B cell (primary cell): ENCODE results near the gene KLF3. TPM values are rescaled to one million over a fixed set of nuclear protein-coding genes. Genes with fewer than 3 reads are reported as not detected.

ENCODE experiments used
- ATAC-seq: fragments of 200-7000 bp; cut with Tn5 transposase; one replicate; pipeline ENCODE4 v1.10.0; 2021; ENCODE audit warnings: low read depth, mild to moderate bottlenecking, moderate number of reproducible peaks, moderate library complexity
- CTCF ChIA-PET: fragments of 350-600 bp; sonication (Branson Sonifier 250); formaldehyde crosslinking; loops from one replicate; lab custom pipeline; 2021; ENCODE audit warnings: antibody characterized with exemption, inconsistent platforms; lab: Charles Lee
- POLR2A ChIA-PET: fragments of 350-600 bp; sonication (Branson Sonifier 250); formaldehyde crosslinking; loops from one replicate; lab custom pipeline; 2021; ENCODE audit warnings: antibody characterized with exemption; lab: Charles Lee
- DNase-seq: peaks from one replicate; pipeline ENCODE4 v3.0.0; 2013
- H2AFZ ChIP-seq: 2 replicates; pipeline ENCODE4 v1.6.1; 2012; ENCODE audit warnings: mild to moderate bottlenecking, low read depth, low read length; ENCODE audit not compliant: insufficient read depth, poor library complexity, severe bottlenecking
- H3K27ac ChIP-seq, 2 donors: 1 replicate in 1 of 2; 2 replicates in 1 of 2; pipeline ENCODE4 v1.5.1; 2012 to 2013; ENCODE audit warnings: low read length in 2 of 2, mild to moderate bottlenecking in 2 of 2, moderate library complexity in 1 of 2
- H3K27me3 ChIP-seq, 4 experiments: fragments of 200-600 bp in 1 of 4; sonication (generic) in 1 of 4; replicated peaks in 1 of 4; 1 replicate in 2 of 4; 2 replicates in 2 of 4; pipeline versions ENCODE4 v1.6.1 to v1.7.0; 2013 to 2016; ENCODE audit warnings: low read length in 3 of 4, mild to moderate bottlenecking in 2 of 4, mixed read lengths in 1 of 4, moderate library complexity in 1 of 4; ENCODE audit not compliant: insufficient read depth in 4 of 4, control insufficient read depth in 3 of 4; ENCODE audit errors: control extremely low read depth in 1 of 4
- H3K36me3 ChIP-seq, 2 experiments: replicated peaks in 1 of 2; 1 replicate in 1 of 2; 2 replicates in 1 of 2; pipeline versions ENCODE4 v1.6.1 to v1.7.1; 2013; ENCODE audit warnings: low read length in 1 of 2; ENCODE audit not compliant: insufficient read depth in 2 of 2, control insufficient read depth in 1 of 2; ENCODE audit errors: control extremely low read depth in 1 of 2, extremely low read depth in 1 of 2
- H3K4me1 ChIP-seq, 2 donors: fragments of 200-600 bp in 1 of 2; sonication (generic) in 1 of 2; 1 replicate in 1 of 2; 2 replicates in 1 of 2; pipeline versions ENCODE4 v1.5.1 to v1.6.1; 2013 to 2017; ENCODE audit warnings: low read length in 2 of 2; ENCODE audit not compliant: control insufficient read depth in 2 of 2, insufficient read depth in 2 of 2
- H3K4me2 ChIP-seq: replicated peaks from 2 replicates; pipeline ENCODE3; 2012; ENCODE audit warnings: mild to moderate bottlenecking, low read depth, low read length; ENCODE audit not compliant: poor library complexity, severe bottlenecking
- H3K4me3 ChIP-seq, 5 experiments: fragments of 200-600 bp in 1 of 5; sonication (generic) in 1 of 5; 1 replicate in 3 of 5; 2 replicates in 2 of 5; pipeline versions ENCODE4 v1.5.1 to v1.7.0; 2011 to 2016; ENCODE audit warnings: low read length in 4 of 5, mild to moderate bottlenecking in 4 of 5, low read depth in 2 of 5, control low read depth in 1 of 5, moderate library complexity in 1 of 5; ENCODE audit not compliant: insufficient read depth in 1 of 5; ENCODE audit errors: control extremely low read depth in 1 of 5, extremely low read depth in 1 of 5
- H3K79me2 ChIP-seq: fragments of 200-600 bp; sonication (generic); one replicate; pipeline ENCODE4 v1.6.0; 2016; ENCODE audit warnings: low read length; ENCODE audit not compliant: control insufficient read depth, insufficient read depth
- H3K9ac ChIP-seq: fragments of 200-600 bp; sonication (generic); 2 replicates; pipeline ENCODE4 v1.6.1; 2017; ENCODE audit warnings: mild to moderate bottlenecking, low read length, moderate library complexity
- H3K9me3 ChIP-seq, 3 donors: one replicate each; pipeline versions ENCODE4 v1.6.1 to v1.7.1; 2013; ENCODE audit warnings: low read length in 2 of 3; ENCODE audit not compliant: control insufficient read depth in 2 of 3, insufficient read depth in 1 of 3; ENCODE audit errors: control extremely low read depth in 1 of 3
- H4K20me1 ChIP-seq: 2 replicates; pipeline ENCODE4 v1.6.0; 2012; ENCODE audit warnings: mild to moderate bottlenecking, low read length; ENCODE audit not compliant: insufficient read depth, control insufficient read depth, poor library complexity, severe bottlenecking
- H3K27ac Mint-ChIP-seq: one replicate; pipeline ENCODE4 v1.8.0; 2021; ENCODE audit warnings: mixed read lengths
- H3K27me3 Mint-ChIP-seq: one replicate; pipeline ENCODE4 v1.8.0; 2021; ENCODE audit warnings: mixed read lengths
- H3K4me1 Mint-ChIP-seq: one replicate; pipeline ENCODE4 v1.8.0; 2021; ENCODE audit warnings: mixed read lengths
- H3K4me3 Mint-ChIP-seq: one replicate; pipeline ENCODE4 v1.8.0; 2021; ENCODE audit warnings: mixed read lengths
- H3K9me3 Mint-ChIP-seq: one replicate; pipeline ENCODE4 v1.8.0; 2022; ENCODE audit warnings: mixed read lengths; ENCODE audit not compliant: insufficient read depth
- CTCF ChIP-seq: fragments of 200-600 bp; IDR thresholded peaks from one replicate; pipeline ENCODE4 v1.8.0; 2022; ENCODE audit warnings: antibody characterized with exemption, mild to moderate bottlenecking
- EZH2 ChIP-seq: IDR thresholded peaks from 2 replicates; pipeline ENCODE4 v1.6.1; 2012; ENCODE audit warnings: borderline replicate concordance, low read depth, mild to moderate bottlenecking, moderate library complexity, low read length; ENCODE audit not compliant: insufficient read depth, poor library complexity, severe bottlenecking
- WGBS: methylation state at CpG from one replicate; pipeline ENCODE4 v1.1.5; 2013; ENCODE audit warnings: missing lambda C conversion rate; ENCODE audit not compliant: insufficient coverage; 5-methylcytosine and 5-hydroxymethylcytosine counted together
- intact Hi-C: fragments of 100-400 bp; cut with micrococcal nuclease; formaldehyde crosslinking; loops from one replicate; pipeline ENCODE4 v1.10.0; 2022
- polyA plus RNA-seq: library from polyadenylated mRNA; depleted of rRNA; stranded (reverse); fragments of >200 nt; gene quantifications from 2 replicates; pipeline ENCODE4 v1.2.3, GENCODE V29; 2012
- total RNA-seq, 2 donors: library from RNA; stranded (reverse); fragments of 120-200 nt in 1 of 2; gene quantifications; 1 replicate in 1 of 2; 2 replicates in 1 of 2; pipeline versions ENCODE4 v1.2.3 to v1.2.4, GENCODE V29; 2013 to 2022

Gene KLF3
- total and polyA plus RNA-seq, 2 donors (not counting 1 experiment from before 2014, with no cell fraction given), result 32.9 to 51.9 TPM

GRCh38 chr4:38668203-38668971 is 4.4 kb downstream of the KLF3 start:
- Histone ChIP-seq H3K4me3 (no peak overlapping the region), H3K27me3 (no peaks in the 10 kb centered on the region), H3K27ac (peak overlapping the region in 1 of 2 donors; percentile 73), H3K79me2 (peaks cover 90% of the 10 kb centered on the region), H2AFZ (no peak overlapping the region), H4K20me1 (peaks cover 35% of the 10 kb centered on the region), H3K9me3 (no peaks in the 10 kb centered on the region), H3K36me3 (no peaks in the 10 kb centered on the region), H3K9ac (no peak overlapping the region), H3K4me1 (peaks cover 74% of the 10 kb centered on the region in 2 donors), H3K4me2 (peak overlapping the region; percentile 12)
- H3K27ac Mint-ChIP-seq, result peak overlapping the region; percentile 79
- H3K9me3 Mint-ChIP-seq, result no peaks in the 10 kb centered on the region
- CTCF ChIA-PET, result interaction anchor here (0.8 to 7.4 kb wide), 5 partner anchors 62 to 488 kb away, joined by 3 to 84 read pairs (median 6); no protein-coding TSS in a partner anchor
- POLR2A ChIA-PET, result interaction anchor here (0.7 kb wide), 1 partner anchor 169 kb away, joined by 3 read pairs; no protein-coding TSS in a partner anchor
- ATAC-seq (no peak), DNase-seq (no peak)
- H3K4me3 Mint-ChIP-seq, result no peak overlapping the region
- no CpG with 5 or more reads among the region's 2 CpGs for WGBS
- intact Hi-C loops, result loop anchor here (5.0 to 10.0 kb wide), 5 partner anchors 116 to 1526 kb away; partner anchors contain the start of genes RELL1, RHOH, TLR10 and TLR6
- H3K4me1 Mint-ChIP-seq, result peaks cover 76% of the 10 kb centered on the region
- TF ChIP-seq CTCF (no peak), EZH2 (no peak)
- no peaks in the 10 kb centered on the region for H3K27me3 Mint-ChIP-seq

- Histone ChIP-seq H3K79me2 (peaks cover 95% of the 10 kb centered on the region), H3K4me3 (no peak overlapping the region), H3K9ac (no peak overlapping the region), H3K36me3 (no peaks in the 10 kb centered on the region), H2AFZ (no peak overlapping the region), H3K27ac (peak overlapping the region in 1 of 2 donors; percentile 73), H3K9me3 (no peaks in the 10 kb centered on the region), H4K20me1 (peaks cover 43% of the 10 kb centered on the region), H3K4me2 (peak overlapping the region; percentile 12), H3K4me1 (peaks cover 82% of the 10 kb centered on the region in 2 donors), H3K27me3 (no peaks in the 10 kb centered on the region)
- ATAC-seq, result no peak
- ChIA-PET POLR2A (no interaction called here), CTCF (interaction anchor here (0.8 to 7.4 kb wide), 4 partner anchors 90 to 489 kb away, joined by 3 to 84 read pairs (median 7); no protein-coding TSS in a partner anchor)
- Mint-ChIP-seq H3K27me3 (no peaks in the 10 kb centered on the region), H3K4me1 (peaks cover 84% of the 10 kb centered on the region), H3K4me3 (no peak overlapping the region), H3K27ac (peak overlapping the region; percentile 79), H3K9me3 (no peaks in the 10 kb centered on the region)
- DNase-seq, result no peak
- intact Hi-C loops, result loop anchor here (5.0 to 10.0 kb wide), 5 partner anchors 116 to 1526 kb away; partner anchors contain the start of genes RELL1, RHOH, TLR10 and TLR6
- 50% methylated on average over 2 of the region's 3 CpGs for WGBS
- no peak for TF ChIP-seq CTCF
- no peak for TF ChIP-seq EZH2
These were observed 5.2 kb downstream of the KLF3 start for GRCh38 chr4:38669208-38669607.
